Fibroblast of lung (primary cell): ENCODE measurements around the gene REV1.

Source experiments
- CTCF ChIP-seq, 2 donors: IDR thresholded peaks in 1 of 2; conservative IDR thresholded peaks in 1 of 2; 1 replicate in 1 of 2; 2 replicates in 1 of 2; pipeline ENCODE4 v1.5.1; 2011 to 2012; ENCODE audit warnings: low read length in 2 of 2, control low read depth in 1 of 2, inconsistent platforms in 1 of 2, low read depth in 1 of 2, mild to moderate bottlenecking in 1 of 2
- EZH2 ChIP-seq: IDR thresholded peaks from 2 replicates; pipeline ENCODE4 v1.5.1; 2012; ENCODE audit warnings: low read length, control low read depth, mild to moderate bottlenecking; ENCODE audit errors: missing control alignments

DNA sequence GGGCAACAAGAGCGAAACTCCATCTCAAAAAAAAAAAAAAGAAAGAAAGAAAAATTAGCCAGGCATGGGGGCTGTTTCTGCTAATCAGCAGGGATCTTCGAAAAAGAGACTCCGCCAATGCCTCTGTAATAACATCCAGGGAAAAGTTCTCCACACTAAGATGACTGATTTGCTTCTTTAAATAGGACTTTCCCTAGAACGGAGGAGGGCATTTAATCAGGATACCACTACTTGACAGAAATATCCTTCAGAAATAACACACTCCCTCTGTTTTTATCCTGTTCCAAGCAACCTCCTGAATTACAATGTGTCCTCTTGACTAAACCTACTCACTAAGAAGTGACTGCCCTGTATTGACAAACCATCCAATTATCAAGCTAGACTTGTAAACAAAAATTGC is 21.7 kb downstream of the REV1 start:
- no peak for TF ChIP-seq CTCF (conservative IDR thresholded peaks at IDR 0.05 in 1 of 2, IDR thresholded peaks at IDR 0.05 in 1 of 2; ENCODE audit: low read depth in 1 of 2, low read length in 2 of 2)
- no peak for TF ChIP-seq EZH2
